Measurements from ENCODE around the gene LRRC4C.

- no peak for TF ChIP-seq CTCF (IDR thresholded peaks at IDR 0.05; ENCODE audit: borderline replicate concordance, extremely low read depth, low read length, poor library complexity, severe bottlenecking)
- no peak for TF ChIP-seq EZH2 (IDR thresholded peaks at IDR 0.05; ENCODE audit: borderline replicate concordance, low read depth, low read length, severe bottlenecking)
These were observed 1379.0 kb downstream of the LRRC4C start for GRCh38 chr11:40080434-40080833.
